GM18909 (cell line): ENCODE results near the gene SLC25A45.

Source experiments
- ATAC-seq: cut with Tn5 transposase; IDR thresholded peaks from one replicate; pipeline ENCODE4 v1.9.1; 2021; ENCODE audit warnings: mild to moderate bottlenecking; ENCODE audit not compliant: unreplicated experiment, poor library complexity

Gene SLC25A45

GRCh38 chr11:65382033-65382803 lies at the start of gene SLC25A45:
Gene SLC25A45, minus strand, starts transcription at chr11:65382646. Its CDS starts 695 bp downstream, at chr11:65381951.
- peak; percentile 66 for ATAC-seq

GRCh38 chr11:65431451-65432099 lies 49.1 kb upstream of the SLC25A45 start:
- no peak for ATAC-seq

GRCh38 chr11:65430406-65431217 lies 48.2 kb upstream of the SLC25A45 start:
- no peak for ATAC-seq

GRCh38 chr11:65429724-65430405 lies 47.4 kb upstream of the SLC25A45 start:
- no peak for ATAC-seq

- no peak for ATAC-seq
Observed at GRCh38 chr11:65429068-65429681, 46.7 kb upstream of the SLC25A45 start.

- ATAC-seq, result no peak
Observed at GRCh38 chr11:65428578-65429067, 46.2 kb upstream of the SLC25A45 start.

GRCh38 chr11:65427691-65428577 lies 45.5 kb upstream of the SLC25A45 start:
- no peak for ATAC-seq

- ATAC-seq, result no peak
Observed at GRCh38 chr11:65426839-65427690, 44.6 kb upstream of the SLC25A45 start.

- peak; percentile 27 for ATAC-seq
Observed at GRCh38 chr11:65425971-65426838, 43.8 kb upstream of the SLC25A45 start.

- no peak for ATAC-seq
Observed at GRCh38 chr11:65425105-65425970, 42.9 kb upstream of the SLC25A45 start.

GRCh38 chr11:65424205-65425104 lies 42.0 kb upstream of the SLC25A45 start:
- ATAC-seq, result no peak

GRCh38 chr11:65423516-65424204 lies 41.2 kb upstream of the SLC25A45 start:
- no peak for ATAC-seq

GRCh38 chr11:65422633-65423515 lies 40.4 kb upstream of the SLC25A45 start, which contains the start of gene NEAT1:
Gene NEAT1, plus strand, starts transcription at chr11:65422798.
- no peak for ATAC-seq
